ENCODE results near the gene MYH14.

Gene MYH14

DNA sequence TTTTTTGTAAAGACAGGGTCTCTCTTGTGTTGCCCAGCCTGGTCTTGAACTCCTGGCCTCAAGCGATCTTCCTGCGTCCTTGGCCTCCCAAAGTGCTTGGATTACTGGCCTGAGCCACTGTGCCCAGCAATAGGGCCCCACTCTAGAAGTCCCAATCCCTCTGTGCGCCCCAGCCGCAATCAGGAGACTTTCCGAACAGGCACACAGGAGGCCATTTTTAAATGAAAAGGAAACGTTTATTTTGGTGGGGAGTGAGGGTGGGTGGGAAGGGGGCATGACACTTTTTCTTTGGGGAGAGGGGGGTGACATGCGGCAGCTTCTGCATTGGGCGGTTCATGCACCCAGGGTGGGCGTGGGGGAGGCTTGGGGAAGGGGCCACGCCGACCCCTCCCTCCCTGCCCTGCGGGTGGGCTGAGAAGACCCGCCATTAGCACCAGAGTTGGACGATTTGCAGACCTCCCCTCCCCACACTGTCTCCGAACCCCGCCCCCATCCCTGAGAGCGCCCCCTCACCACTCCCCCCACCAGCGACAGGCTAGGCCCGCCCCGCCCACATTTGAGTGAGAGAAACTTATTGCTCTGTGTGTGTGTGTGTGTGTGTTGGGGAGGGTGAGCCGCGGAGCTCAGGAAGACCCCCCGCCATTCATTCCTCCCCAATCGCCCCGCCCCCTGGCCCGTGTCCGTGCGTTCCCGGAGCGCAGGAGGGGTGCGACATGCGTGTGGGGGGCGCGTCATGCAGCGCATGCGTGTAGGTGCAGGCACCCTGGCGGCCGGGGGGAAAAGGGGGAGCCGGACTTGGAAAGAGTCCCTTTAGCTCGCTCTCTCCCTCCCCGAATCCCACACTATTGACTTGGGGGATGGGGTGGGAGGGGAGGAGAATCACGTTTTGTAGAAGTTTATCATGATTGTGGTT is 108.6 kb downstream of the MYH14 start:
- no peaks in the 10 kb centered on the region for H3K4me1 ChIP-seq (ENCODE audit: control insufficient read depth in 1 of 2, insufficient read depth in 1 of 2, low read depth in 1 of 2, low read length in 1 of 2)
- TF ChIP-seq, protein P1, sequence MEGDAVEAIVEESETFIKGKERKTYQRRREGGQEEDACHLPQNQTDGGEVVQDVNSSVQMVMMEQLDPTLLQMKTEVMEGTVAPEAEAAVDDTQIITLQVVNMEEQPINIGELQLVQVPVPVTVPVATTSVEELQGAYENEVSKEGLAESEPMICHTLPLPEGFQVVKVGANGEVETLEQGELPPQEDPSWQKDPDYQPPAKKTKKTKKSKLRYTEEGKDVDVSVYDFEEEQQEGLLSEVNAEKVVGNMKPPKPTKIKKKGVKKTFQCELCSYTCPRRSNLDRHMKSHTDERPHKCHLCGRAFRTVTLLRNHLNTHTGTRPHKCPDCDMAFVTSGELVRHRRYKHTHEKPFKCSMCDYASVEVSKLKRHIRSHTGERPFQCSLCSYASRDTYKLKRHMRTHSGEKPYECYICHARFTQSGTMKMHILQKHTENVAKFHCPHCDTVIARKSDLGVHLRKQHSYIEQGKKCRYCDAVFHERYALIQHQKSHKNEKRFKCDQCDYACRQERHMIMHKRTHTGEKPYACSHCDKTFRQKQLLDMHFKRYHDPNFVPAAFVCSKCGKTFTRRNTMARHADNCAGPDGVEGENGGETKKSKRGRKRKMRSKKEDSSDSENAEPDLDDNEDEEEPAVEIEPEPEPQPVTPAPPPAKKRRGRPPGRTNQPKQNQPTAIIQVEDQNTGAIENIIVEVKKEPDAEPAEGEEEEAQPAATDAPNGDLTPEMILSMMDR (IDR thresholded peaks at IDR 0.05), result no peak
- no peaks in the 10 kb centered on the region for H3K9me3 ChIP-seq
- no peak overlapping the region for H3K27ac ChIP-seq
- no peaks in the 10 kb centered on the region for H3K36me3 ChIP-seq
- no peak overlapping the region for H3K4me3 ChIP-seq (ENCODE audit: low read depth in 1 of 2, low read length in 1 of 2)
- peaks cover 99% of the 10 kb centered on the region for H3K27me3 ChIP-seq

DNA sequence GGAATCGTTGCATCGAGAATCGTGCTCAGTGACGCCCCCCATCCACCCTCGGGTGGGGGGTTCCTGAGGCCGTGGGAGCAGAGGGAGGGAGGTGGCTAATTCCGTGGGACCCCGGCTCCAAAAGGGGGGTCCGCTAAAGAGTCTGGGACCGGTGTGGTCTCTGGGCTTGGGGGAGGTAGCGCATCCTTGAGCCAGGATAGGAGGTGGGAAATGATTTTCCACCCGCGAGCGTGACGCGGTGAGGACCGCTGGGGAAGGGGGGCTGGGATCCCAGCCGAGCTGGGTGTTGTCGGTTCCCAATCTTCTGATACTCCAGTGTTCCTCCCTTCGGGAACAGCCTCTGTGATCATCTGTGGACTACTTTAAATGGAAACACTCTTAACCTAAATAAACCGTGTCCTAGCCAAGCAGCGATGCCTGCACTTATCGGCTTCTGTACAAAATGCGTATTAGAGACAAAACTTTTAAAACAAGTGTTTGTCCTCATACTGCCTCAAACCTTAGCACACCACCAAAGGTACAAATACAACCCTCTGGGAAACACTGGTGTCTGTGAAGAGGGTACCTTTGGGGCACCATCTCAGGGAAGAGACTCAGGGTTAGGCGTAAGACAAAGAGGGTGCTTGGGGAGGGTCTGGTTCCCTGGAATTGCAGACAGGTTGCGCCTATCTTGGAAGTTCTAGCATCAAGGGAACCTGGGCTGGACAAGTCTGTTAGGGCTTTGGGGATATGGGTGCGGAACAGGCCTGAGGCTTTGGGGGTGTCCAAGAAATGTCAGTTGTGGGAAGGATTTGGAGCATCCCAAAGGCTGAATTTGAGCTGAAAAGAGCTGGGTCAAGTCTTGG is 109.8 kb downstream of the MYH14 start:
- TF ChIP-seq, protein P1 (IDR thresholded peaks at IDR 0.05), result no peak
- no peak overlapping the region for H3K27ac ChIP-seq
- H3K9me3 ChIP-seq, result no peaks in the 10 kb centered on the region
- no peak overlapping the region for H3K4me3 ChIP-seq (ENCODE audit: low read depth in 1 of 2, low read length in 1 of 2)
- no peaks in the 10 kb centered on the region for H3K36me3 ChIP-seq
- H3K27me3 ChIP-seq, result peaks cover 100% of the 10 kb centered on the region
- no peaks in the 10 kb centered on the region for H3K4me1 ChIP-seq (ENCODE audit: control insufficient read depth in 1 of 2, insufficient read depth in 1 of 2, low read depth in 1 of 2, low read length in 1 of 2)

DNA sequence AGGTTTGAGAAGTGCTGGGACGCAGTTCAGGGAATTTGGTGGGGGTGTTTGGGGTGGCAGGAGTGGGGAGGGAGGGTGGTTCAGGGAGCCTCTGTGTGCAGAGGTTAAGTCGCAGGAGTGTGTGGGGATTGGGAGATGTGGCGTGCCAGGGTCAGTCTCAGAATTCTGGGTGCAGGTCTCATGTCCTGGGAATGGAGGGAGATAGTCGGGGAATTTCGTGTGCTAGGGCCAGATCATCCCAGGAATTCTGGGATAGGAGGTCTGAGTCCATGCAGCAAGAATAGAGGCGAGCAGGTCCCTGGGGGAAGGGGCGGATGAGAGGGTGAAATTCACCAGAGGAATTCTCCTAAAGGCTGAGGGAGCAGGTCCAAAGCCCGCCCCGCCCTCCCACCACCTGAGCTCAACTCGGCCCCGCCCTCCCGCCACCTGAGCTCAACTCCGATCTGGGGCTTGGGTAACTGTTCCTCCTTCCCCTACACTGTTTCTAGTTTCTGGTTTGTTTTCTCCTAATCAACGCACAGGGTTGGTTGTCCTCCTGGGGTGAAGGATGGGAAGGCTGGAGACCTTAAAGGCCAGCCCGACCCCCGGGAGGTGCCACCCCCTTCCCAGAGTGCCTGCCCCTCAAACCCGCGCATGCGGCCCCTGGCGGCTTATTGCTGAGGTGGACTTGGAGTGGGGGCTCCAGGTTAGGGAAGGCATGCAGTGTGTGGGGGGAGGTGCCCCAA is 110.6 kb downstream of the MYH14 start:
- Histone ChIP-seq H3K4me3 (ENCODE audit: low read depth in 1 of 2, low read length in 1 of 2) (no peak overlapping the region), H3K4me1 (ENCODE audit: control insufficient read depth in 1 of 2, insufficient read depth in 1 of 2, low read depth in 1 of 2, low read length in 1 of 2) (no peaks in the 10 kb centered on the region), H3K9me3 (no peaks in the 10 kb centered on the region), H3K36me3 (no peaks in the 10 kb centered on the region), H3K27me3 (peaks cover 97% of the 10 kb centered on the region), H3K27ac (no peak overlapping the region)
- TF ChIP-seq, protein P1 (IDR thresholded peaks at IDR 0.05), result no peak

DNA sequence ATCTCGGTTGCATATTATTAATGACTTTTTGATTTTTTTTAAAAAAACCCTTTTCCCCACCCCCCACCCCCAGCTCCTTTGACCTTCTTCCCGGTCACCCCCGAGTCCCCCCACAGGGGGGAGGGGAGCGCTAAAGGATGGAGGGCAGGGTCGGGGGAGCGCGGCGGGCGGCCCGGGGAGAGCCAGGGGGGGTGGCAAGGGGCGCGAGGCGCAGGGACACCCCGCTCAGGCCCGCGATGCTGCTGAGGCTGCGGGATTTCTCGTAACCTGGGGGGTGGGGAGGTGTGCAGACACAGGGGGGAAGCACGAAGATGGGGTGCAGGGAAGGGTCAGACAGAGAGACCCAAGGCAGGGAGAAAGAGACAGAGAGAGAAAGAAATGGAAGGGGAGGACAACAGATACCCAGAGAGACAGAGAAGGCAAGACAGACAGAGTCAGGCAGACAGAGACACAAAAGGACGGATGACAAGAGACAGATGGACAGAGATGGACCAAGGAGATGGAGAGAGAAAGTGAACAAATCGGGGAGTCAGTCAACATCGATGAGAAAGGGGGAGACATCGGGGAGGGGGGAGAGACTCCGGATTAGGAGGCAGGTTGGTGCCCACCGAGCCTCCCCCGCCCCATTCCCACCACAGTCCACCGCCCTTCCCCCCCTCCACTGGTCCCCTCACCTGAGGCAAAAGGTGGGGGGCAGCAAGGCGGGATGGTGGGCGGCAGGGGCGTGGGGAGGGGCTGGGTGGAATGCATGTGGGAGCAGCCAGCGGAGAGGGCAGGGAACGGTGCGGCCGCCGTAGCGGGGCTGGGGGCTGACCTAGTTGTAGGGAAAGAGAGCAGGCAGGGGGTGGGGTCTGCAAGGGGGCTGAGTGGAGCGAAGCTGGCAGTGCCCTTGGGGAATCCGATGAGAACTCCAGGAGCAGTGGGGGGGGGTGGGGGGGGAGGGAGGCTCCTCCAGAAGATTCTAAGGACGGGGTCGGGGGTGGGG is 111.6 kb downstream of the MYH14 start:
- TF ChIP-seq, protein P1 (IDR thresholded peaks at IDR 0.05), result no peak
- Histone ChIP-seq H3K27me3 (peaks cover 92% of the 10 kb centered on the region), H3K4me3 (ENCODE audit: low read depth in 1 of 2, low read length in 1 of 2) (no peak overlapping the region), H3K4me1 (ENCODE audit: control insufficient read depth in 1 of 2, insufficient read depth in 1 of 2, low read depth in 1 of 2, low read length in 1 of 2) (no peaks in the 10 kb centered on the region), H3K9me3 (no peaks in the 10 kb centered on the region), H3K36me3 (no peaks in the 10 kb centered on the region), H3K27ac (no peak overlapping the region)

All from neutrophil (primary cell).